ENCODE results near the gene SEC14L5.

DNA sequence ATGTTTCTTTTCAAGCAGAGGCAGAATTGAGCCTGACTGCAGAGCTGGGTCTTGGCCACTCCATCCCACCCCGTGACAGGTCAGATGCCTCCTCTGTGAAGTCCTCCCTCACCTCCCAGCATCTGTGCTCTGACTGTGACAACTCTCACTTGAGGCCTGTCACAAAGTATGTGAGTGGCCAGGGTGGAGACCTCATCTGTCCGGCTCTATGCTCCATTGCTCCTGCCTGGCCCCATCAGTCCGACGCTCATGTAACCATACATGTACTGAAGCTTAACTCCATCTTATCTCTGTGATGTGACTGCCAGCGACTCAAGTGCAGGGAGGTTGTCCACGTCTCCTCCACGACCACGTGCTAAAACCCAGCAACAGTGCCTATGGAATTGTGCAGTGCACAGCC, 24.7 kb upstream of the SEC14L5 start:
- TF ChIP-seq, protein P1, sequence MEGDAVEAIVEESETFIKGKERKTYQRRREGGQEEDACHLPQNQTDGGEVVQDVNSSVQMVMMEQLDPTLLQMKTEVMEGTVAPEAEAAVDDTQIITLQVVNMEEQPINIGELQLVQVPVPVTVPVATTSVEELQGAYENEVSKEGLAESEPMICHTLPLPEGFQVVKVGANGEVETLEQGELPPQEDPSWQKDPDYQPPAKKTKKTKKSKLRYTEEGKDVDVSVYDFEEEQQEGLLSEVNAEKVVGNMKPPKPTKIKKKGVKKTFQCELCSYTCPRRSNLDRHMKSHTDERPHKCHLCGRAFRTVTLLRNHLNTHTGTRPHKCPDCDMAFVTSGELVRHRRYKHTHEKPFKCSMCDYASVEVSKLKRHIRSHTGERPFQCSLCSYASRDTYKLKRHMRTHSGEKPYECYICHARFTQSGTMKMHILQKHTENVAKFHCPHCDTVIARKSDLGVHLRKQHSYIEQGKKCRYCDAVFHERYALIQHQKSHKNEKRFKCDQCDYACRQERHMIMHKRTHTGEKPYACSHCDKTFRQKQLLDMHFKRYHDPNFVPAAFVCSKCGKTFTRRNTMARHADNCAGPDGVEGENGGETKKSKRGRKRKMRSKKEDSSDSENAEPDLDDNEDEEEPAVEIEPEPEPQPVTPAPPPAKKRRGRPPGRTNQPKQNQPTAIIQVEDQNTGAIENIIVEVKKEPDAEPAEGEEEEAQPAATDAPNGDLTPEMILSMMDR (IDR thresholded peaks at IDR 0.05): no peak
- TF ChIP-seq POLR2A (IDR thresholded peaks at IDR 0.05; ENCODE audit: low read depth): no peak
- TF ChIP-seq POLR2AphosphoS5 (IDR thresholded peaks at IDR 0.05): no peak

Measured in esophagus muscularis mucosa (tissue), 3 donors.